Measurements from ENCODE around the gene ARHGEF28. TPM values are rescaled to one million over a fixed set of nuclear protein-coding genes. Genes with fewer than 3 reads are reported as not detected.
A peak's percentile ranks its signal among the peaks of the same experiment; 100 is the strongest.

ARHGEF28 gene
- total RNA-seq, 2 experiments from 2014 or later: not detected

- Mint-ChIP-seq H3K36me3 (ENCODE audit: low read depth) (no peaks in the 10 kb centered on the region), H3K4me1 (peaks cover 8% of the 10 kb centered on the region), H3K27ac (no peak overlapping the region), H3K4me3 (no peak overlapping the region), H3K9me3 (no peaks in the 10 kb centered on the region), H3K27me3 (peaks cover 72% of the 10 kb centered on the region)
- ChIA-PET POLR2A (no interaction called here), CTCF (no interaction called here)
- no peak for DNase-seq
These were observed 122.8 kb downstream of the ARHGEF28 start for GRCh38 chr5:73748510-73749400.

- ChIA-PET POLR2A (no interaction called here), CTCF (no interaction called here)
- no peak for DNase-seq
- Mint-ChIP-seq H3K36me3 (ENCODE audit: low read depth) (no peaks in the 10 kb centered on the region), H3K27me3 (peaks cover 70% of the 10 kb centered on the region), H3K27ac (no peak overlapping the region), H3K4me3 (no peak overlapping the region), H3K9me3 (no peaks in the 10 kb centered on the region), H3K4me1 (peaks cover 8% of the 10 kb centered on the region)
These were observed 123.7 kb downstream of the ARHGEF28 start for GRCh38 chr5:73749485-73750270.

- Mint-ChIP-seq H3K4me3 (peak overlapping the region; percentile 47), H3K4me1 (peaks cover 8% of the 10 kb centered on the region), H3K27ac (no peak overlapping the region), H3K36me3 (ENCODE audit: low read depth) (no peaks in the 10 kb centered on the region), H3K9me3 (no peaks in the 10 kb centered on the region), H3K27me3 (peaks cover 62% of the 10 kb centered on the region)
- no peak for DNase-seq
- POLR2A ChIA-PET: interaction anchor here (0.7 kb wide), 1 partner anchor 1586 kb away, joined by 3 read pairs; no protein-coding TSS in a partner anchor
- CTCF ChIA-PET: interaction anchor here (1.1 to 1.4 kb wide), 2 partner anchors 154 to 160 kb away, joined by 3 to 4 read pairs; no protein-coding TSS in a partner anchor
These were observed 125.4 kb downstream of the ARHGEF28 start for GRCh38 chr5:73751254-73751914.

GRCh38 chr5:73754254-73754653, 128.3 kb downstream of the ARHGEF28 start:
- Mint-ChIP-seq H3K27ac (no peak overlapping the region), H3K9me3 (no peaks in the 10 kb centered on the region), H3K36me3 (ENCODE audit: low read depth) (no peaks in the 10 kb centered on the region), H3K4me3 (no peak overlapping the region), H3K4me1 (peaks cover 8% of the 10 kb centered on the region), H3K27me3 (peaks cover 48% of the 10 kb centered on the region)
- POLR2A ChIA-PET: no interaction called here
- CTCF ChIA-PET: no interaction called here
- no peak for DNase-seq

- Mint-ChIP-seq H3K4me1 (no peaks in the 10 kb centered on the region), H3K4me3 (no peak overlapping the region), H3K27me3 (peaks cover 27% of the 10 kb centered on the region), H3K9me3 (no peaks in the 10 kb centered on the region), H3K27ac (no peak overlapping the region), H3K36me3 (ENCODE audit: low read depth) (no peaks in the 10 kb centered on the region)
- ChIA-PET CTCF (no interaction called here), POLR2A (no interaction called here)
- no peak for DNase-seq
These were observed 131.4 kb downstream of the ARHGEF28 start for GRCh38 chr5:73757416-73757815.

- H3K36me3 Mint-ChIP-seq (ENCODE audit: low read depth): no peaks in the 10 kb centered on the region
- POLR2A ChIA-PET: no interaction called here
- H3K27me3 Mint-ChIP-seq: peaks cover 16% of the 10 kb centered on the region
- H3K4me3 Mint-ChIP-seq: no peak overlapping the region
- H3K27ac Mint-ChIP-seq: no peak overlapping the region
- H3K4me1 Mint-ChIP-seq: no peaks in the 10 kb centered on the region
- CTCF ChIA-PET: no interaction called here
- DNase-seq: no peak
- no peaks in the 10 kb centered on the region for H3K9me3 Mint-ChIP-seq
These were observed 133.8 kb downstream of the ARHGEF28 start for GRCh38 chr5:73759771-73760170.

GRCh38 chr5:73763300-73764032, 137.5 kb downstream of the ARHGEF28 start:
- Mint-ChIP-seq H3K4me1 (no peaks in the 10 kb centered on the region), H3K27me3 (peaks cover 8% of the 10 kb centered on the region), H3K27ac (no peak overlapping the region), H3K9me3 (peaks cover 6% of the 10 kb centered on the region), H3K4me3 (no peak overlapping the region), H3K36me3 (ENCODE audit: low read depth) (no peaks in the 10 kb centered on the region)
- no peak for DNase-seq
- ChIA-PET CTCF (no interaction called here), POLR2A (no interaction called here)

- ChIA-PET POLR2A (no interaction called here), CTCF (no interaction called here)
- Mint-ChIP-seq H3K27me3 (peaks cover 8% of the 10 kb centered on the region), H3K9me3 (peaks cover 6% of the 10 kb centered on the region), H3K4me3 (no peak overlapping the region), H3K4me1 (no peaks in the 10 kb centered on the region), H3K27ac (no peak overlapping the region), H3K36me3 (ENCODE audit: low read depth) (no peaks in the 10 kb centered on the region)
- DNase-seq: no peak
These were observed 138.6 kb downstream of the ARHGEF28 start for GRCh38 chr5:73764586-73764985.

GRCh38 chr5:73764996-73765395, 139.0 kb downstream of the ARHGEF28 start:
- Mint-ChIP-seq H3K4me1 (no peaks in the 10 kb centered on the region), H3K27ac (no peak overlapping the region), H3K36me3 (ENCODE audit: low read depth) (no peaks in the 10 kb centered on the region), H3K27me3 (peaks cover 8% of the 10 kb centered on the region), H3K4me3 (no peak overlapping the region), H3K9me3 (peaks cover 6% of the 10 kb centered on the region)
- POLR2A ChIA-PET: no interaction called here
- DNase-seq: no peak
- CTCF ChIA-PET: no interaction called here

- H3K27ac Mint-ChIP-seq: no peak overlapping the region
- POLR2A ChIA-PET: no interaction called here
- no peak overlapping the region for H3K4me3 Mint-ChIP-seq
- no peak for DNase-seq
- peaks cover 6% of the 10 kb centered on the region for H3K9me3 Mint-ChIP-seq
- CTCF ChIA-PET: no interaction called here
- peaks cover 3% of the 10 kb centered on the region for H3K27me3 Mint-ChIP-seq
- H3K36me3 Mint-ChIP-seq (ENCODE audit: low read depth): no peaks in the 10 kb centered on the region
- no peaks in the 10 kb centered on the region for H3K4me1 Mint-ChIP-seq
These were observed 140.9 kb downstream of the ARHGEF28 start for GRCh38 chr5:73766902-73767301.

GRCh38 chr5:73770172-73771025, 144.4 kb downstream of the ARHGEF28 start:
- Mint-ChIP-seq H3K36me3 (ENCODE audit: low read depth) (no peaks in the 10 kb centered on the region), H3K27me3 (peaks cover 2% of the 10 kb centered on the region), H3K27ac (no peak overlapping the region), H3K4me3 (no peak overlapping the region), H3K9me3 (peaks cover 5% of the 10 kb centered on the region), H3K4me1 (no peaks in the 10 kb centered on the region)
- POLR2A ChIA-PET: no interaction called here
- CTCF ChIA-PET: no interaction called here
- DNase-seq: no peak

- H3K9me3 Mint-ChIP-seq: no peaks in the 10 kb centered on the region
- H3K4me3 Mint-ChIP-seq: no peak overlapping the region
- POLR2A ChIA-PET: no interaction called here
These were observed 148.9 kb downstream of the ARHGEF28 start for GRCh38 chr5:73774924-73775323.

More at GRCh38 chr5:73774924-73775323, 148.9 kb downstream of the ARHGEF28 start:
- no peaks in the 10 kb centered on the region for H3K36me3 Mint-ChIP-seq (ENCODE audit: low read depth)
- no peaks in the 10 kb centered on the region for H3K4me1 Mint-ChIP-seq
- no peak overlapping the region for H3K27ac Mint-ChIP-seq
- DNase-seq: no peak
- H3K27me3 Mint-ChIP-seq: peaks cover 2% of the 10 kb centered on the region
- CTCF ChIA-PET: interaction anchor here (1.6 kb wide), 1 partner anchor 184 kb away, joined by 4 read pairs; no protein-coding TSS in a partner anchor

All from activated CD4-positive, alpha-beta memory T cell treated with anti-CD3 and anti-CD28 coated beads, Interleukin-2, amount 10 ng/mL, durations not matched to agents 7 days and 5 days (primary cell).